ENCODE measurements around the gene NEK7.
"Not testable (repeated sequence)": the region's sequence is repeated elsewhere in the genome, so short reads cannot be mapped to it uniquely, and the experiment has no call there.

Gene NEK7

GRCh38 chr1:198212126-198212525, 55.3 kb downstream of the NEK7 start:
- no peak for DNase-seq

GRCh38 chr1:198212675-198213074, 55.9 kb downstream of the NEK7 start:
- DNase-seq: no peak

- no peak for DNase-seq
These were observed 58.1 kb downstream of the NEK7 start for GRCh38 chr1:198214924-198215323.

GRCh38 chr1:198220428-198220827, 63.6 kb downstream of the NEK7 start:
- DNase-seq: no peak

GRCh38 chr1:198227010-198227409, 70.2 kb downstream of the NEK7 start:
- DNase-seq: not testable (repeated sequence)

- not testable (repeated sequence) for DNase-seq
These were observed 70.7 kb downstream of the NEK7 start for GRCh38 chr1:198227454-198227853.

GRCh38 chr1:198228925-198229324, 72.1 kb downstream of the NEK7 start:
- no peak for DNase-seq

- no peak for DNase-seq
These were observed 75.0 kb downstream of the NEK7 start for GRCh38 chr1:198231779-198232178.

- no peak for DNase-seq
These were observed 75.6 kb downstream of the NEK7 start for GRCh38 chr1:198232378-198232777.

GRCh38 chr1:198232940-198233675, 76.3 kb downstream of the NEK7 start:
- DNase-seq: no peak

- no peak for DNase-seq
These were observed 77.9 kb downstream of the NEK7 start for GRCh38 chr1:198234520-198235251.

GRCh38 chr1:198238121-198238520, 81.3 kb downstream of the NEK7 start:
- DNase-seq: peak; percentile 40

- DNase-seq: no peak
These were observed 84.8 kb downstream of the NEK7 start for GRCh38 chr1:198241553-198241952.

GRCh38 chr1:198244772-198245171, 88.0 kb downstream of the NEK7 start:
- no peak for DNase-seq

- no peak for DNase-seq
These were observed 88.6 kb downstream of the NEK7 start for GRCh38 chr1:198245379-198245778.

- DNase-seq: no peak
These were observed 89.5 kb downstream of the NEK7 start for GRCh38 chr1:198246337-198246736.

GRCh38 chr1:198253259-198253658, 96.5 kb downstream of the NEK7 start:
- no peak for DNase-seq

- DNase-seq: no peak
These were observed 96.9 kb downstream of the NEK7 start for GRCh38 chr1:198253668-198254067.

- no peak for DNase-seq
These were observed 97.7 kb downstream of the NEK7 start for GRCh38 chr1:198254521-198254920.

- DNase-seq: no peak
These were observed 98.2 kb downstream of the NEK7 start for GRCh38 chr1:198254948-198255347.

GRCh38 chr1:198255784-198256183, 99.0 kb downstream of the NEK7 start:
- no peak for DNase-seq

GRCh38 chr1:198258491-198258890, 101.7 kb downstream of the NEK7 start:
- DNase-seq: no peak

GRCh38 chr1:198259333-198260074, 102.7 kb downstream of the NEK7 start:
- DNase-seq: no peak

- no peak for DNase-seq
These were observed 105.1 kb downstream of the NEK7 start for GRCh38 chr1:198261886-198262285.

Measured in CD4-positive, alpha-beta T cell treated with Interleukin-15 for 1 hour (primary cell).